Mesenteric fat pad (tissue), 1 donor: Measurements from ENCODE around the gene NUPR1. TPM values are rescaled to one million over a fixed set of nuclear protein-coding genes. Genes with fewer than 3 reads are reported as not detected.
"Not testable (repeated sequence)": the region's sequence is repeated elsewhere in the genome, so short reads cannot be mapped to it uniquely, and the experiment has no call there.

Experiments used
- DNase-seq: peaks from one replicate; pipeline ENCODE4 v3.0.0-alpha.2; 2020; ENCODE audit warnings: low spot score
- total RNA-seq: library from RNA; stranded (reverse); fragmentation: NEBNext Ultra II Directional; extraction: Animal tissue kit (Norgen Biotek cat#: 25700); gene quantifications from one replicate; pipeline ENCODE4 v1.2.1, GENCODE V29; 2021
- donor health status: DM: yes; HTN: yes; CAD: no.

Gene NUPR1
- total RNA-seq, 1 donor from 2014 or later: 116 TPM

DNA sequence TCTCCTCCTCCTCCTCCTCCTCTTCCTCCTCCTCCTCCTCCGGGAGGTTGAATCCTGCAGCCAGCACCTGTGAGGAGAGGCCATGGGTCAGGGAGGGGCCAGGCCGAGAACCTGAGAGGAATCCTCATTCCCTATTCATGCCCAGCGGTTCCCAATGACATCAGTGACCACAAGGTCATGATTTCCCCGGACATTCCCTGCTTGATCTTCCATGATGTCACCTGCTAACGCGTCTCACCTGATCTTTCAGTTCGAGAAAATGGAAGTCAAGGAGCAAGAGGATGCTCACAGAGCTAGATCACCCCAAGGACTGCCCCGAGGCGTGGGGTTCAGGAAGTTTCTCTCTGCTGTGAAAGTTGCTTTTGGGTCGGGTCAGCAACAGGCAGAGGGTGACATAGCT, 38.9 kb downstream of the NUPR1 start:
- DNase-seq: no peak

DNA sequence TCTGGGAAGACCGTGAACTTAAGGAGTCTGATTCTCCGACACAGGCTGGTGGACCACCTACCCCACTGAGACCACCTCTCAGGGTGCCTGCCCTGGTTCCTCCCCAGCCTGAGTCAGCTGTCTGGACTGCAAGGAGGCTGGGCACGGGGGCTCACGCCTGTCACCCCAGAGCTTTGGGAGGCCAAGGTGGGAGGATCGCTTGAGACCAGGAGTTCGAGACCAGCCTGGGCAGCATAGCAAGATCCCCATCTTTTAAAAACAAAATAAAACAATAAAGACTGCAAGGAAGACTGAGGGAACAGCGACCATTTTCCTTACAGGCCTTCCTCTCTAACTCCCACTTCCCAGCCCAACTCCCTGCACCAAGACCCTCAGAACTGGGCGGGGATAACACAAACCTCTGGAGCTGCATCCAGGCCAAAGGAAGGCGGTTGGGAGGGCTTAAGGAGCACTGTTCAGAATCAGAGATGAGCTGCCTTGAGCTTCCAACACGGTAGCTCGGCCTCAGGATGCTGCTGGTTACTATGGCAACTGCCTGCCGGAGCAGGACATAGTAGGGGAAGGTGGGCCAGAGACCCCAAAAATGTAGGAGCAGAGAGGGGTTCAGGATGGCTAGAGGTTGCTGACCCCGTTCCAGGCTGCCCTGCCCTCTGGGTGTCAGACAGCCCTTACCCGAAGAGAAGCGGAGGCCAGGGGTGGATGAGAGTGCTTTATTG, 40.0 kb downstream of the NUPR1 start:
- no peak for DNase-seq

DNA sequence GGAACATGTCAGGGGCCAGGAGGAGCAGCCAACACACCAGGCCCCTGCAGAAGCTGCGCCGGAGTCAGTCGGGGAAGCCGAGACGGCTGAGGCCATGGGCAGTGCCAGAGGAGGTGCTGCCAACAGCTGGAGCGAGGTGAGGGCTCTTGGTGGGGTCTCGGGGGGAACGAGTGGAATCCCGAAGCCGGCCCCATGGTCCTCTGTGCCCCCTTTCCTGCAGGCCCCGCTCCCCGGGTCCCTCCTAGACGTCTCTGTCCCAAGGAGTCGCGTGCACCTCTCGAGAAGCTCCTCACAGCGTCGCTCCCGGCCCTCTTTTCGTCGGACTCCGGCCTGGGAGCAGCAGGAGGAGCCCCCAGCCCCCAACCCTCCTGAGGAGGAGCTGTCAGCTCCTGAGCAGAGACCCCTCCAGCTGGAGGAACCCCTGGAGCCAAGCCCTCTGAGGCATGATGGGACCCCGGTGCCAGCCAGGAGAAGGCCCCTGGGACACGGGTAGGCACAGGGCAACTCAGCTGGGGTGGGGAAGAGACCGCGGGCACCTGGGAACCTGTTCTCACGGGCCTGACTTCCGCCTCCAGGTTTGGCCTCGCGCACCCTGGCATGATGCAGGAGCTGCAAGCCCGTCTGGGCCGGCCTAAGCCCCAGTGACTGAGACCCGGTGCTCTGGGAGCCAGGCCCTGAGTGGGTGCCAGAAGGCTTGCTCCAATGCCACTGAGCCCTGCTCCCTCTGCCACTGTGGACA, 40.7 kb downstream of the NUPR1 start:
- DNase-seq: no peak

DNA sequence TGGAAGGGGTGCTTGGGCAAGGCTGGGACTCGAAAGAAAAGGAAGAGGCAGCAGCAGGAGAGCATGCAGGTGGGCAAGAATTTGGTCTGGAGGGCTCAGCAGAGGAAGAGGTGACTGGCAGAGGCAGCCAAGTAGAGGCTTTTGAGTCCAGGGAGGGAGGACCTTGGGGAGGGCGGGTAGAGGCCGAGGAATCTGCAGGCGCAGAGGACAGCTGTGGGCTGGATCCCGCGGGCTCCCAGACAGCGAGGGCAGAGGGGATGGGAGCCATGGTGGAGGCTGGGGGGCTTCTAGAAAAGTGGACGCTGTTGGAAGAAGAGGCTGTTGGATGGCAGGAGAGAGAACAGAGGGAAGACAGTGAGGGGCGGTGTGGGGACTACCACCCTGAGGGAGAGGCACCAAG, 41.4 kb downstream of the NUPR1 start:
- DNase-seq: no peak

DNA sequence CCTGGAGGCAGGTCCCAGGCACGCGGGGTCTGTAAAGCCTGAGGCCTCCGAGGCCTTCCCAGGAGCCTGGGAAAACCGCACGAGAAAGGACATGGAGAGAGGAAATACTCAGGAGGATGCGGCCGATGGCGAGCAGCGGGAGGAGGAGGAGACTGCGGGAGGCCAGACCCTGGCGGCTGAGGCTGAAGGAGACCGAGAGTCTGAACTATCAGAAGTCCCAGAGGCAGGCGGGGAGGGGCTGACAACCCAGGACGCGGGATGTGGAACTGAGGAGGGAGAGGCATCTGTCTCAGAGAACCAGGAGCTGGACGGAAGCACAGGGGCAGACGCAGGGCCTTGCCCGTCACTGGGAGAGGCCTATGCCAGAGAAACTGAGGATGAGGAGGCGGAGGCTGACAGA, 41.9 kb downstream of the NUPR1 start:
- DNase-seq: no peak

DNA sequence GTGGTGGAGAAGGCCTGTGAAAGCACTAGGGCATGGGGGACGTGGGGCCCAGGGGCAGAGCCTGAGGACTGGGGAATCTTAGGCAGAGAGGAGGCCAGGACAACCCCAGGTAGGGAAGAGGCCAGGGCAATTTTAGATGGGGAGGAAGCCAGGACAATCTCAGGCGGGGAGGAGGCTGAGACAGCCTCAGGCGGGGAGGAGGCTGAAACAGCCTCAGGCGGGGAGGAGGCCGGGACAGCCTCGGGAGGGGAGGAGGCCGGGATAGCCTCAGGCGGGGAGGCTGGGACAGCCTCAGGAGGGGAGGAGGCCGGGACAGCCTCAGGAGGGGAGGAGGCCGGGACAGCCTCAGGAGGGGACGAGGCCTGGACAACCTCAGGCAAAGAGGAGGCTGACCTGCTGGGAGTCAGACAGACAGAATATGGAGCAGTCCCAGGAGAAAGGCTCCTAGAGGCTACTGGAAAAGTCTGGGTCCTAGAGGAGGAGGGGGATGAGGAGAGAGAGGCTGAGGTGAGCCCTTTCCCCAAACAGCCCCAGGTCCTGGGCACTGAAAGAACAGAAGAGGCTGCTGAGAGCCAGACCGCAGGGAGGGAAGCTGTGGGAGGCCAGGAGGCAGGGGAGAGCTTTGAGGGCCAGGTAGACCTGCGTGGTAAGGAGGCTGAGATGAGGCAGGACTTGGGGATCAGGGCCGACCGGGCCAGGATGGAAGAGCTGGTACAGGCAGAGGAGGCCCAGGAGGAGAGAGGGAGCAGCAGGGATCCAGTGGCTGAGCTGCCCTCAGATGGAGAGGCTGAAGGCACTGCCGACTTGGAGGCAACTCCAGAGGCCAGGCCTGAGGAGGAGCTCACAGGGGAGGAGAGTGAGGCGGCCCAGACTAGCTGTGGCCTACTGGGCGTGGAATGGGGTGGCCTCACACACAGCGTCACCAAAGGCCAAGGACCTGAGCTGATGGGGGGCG, 42.7 kb downstream of the NUPR1 start:
- no peak for DNase-seq

DNA sequence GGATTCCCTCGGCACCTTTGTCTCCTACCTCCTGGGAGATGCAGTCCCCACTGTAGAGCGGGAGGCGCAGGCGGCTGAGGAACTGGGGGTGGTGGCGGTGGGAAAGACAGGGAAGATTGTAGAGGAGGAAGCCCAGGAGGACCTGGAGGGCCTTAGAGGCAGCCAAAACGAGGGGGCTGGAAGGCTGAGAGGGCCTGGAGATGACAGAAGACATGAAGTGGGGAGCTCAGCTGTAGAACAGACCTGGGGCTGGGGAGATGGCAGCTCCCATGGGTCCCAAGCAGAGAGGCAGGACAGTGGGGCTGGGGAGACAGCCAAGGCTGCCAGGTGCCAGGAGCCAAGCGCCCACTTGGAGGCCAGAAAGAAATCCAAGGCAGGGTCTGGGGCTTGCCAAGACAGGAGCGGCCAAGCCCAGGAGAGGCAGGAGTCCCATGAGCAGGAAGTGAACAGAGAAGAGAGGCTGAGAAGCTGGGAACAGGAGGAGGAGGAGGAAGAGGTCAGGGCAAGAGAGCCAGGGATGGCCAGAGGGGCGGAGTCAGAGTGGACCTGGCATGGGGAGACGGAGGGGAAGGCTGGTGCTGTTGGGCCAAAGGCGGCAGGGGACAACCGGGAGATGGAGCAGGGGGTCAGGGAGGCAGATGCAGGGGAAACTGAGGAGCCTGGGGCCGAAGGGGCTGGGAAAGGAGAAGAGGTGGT, 43.5 kb downstream of the NUPR1 start:
- DNase-seq: no peak

DNA sequence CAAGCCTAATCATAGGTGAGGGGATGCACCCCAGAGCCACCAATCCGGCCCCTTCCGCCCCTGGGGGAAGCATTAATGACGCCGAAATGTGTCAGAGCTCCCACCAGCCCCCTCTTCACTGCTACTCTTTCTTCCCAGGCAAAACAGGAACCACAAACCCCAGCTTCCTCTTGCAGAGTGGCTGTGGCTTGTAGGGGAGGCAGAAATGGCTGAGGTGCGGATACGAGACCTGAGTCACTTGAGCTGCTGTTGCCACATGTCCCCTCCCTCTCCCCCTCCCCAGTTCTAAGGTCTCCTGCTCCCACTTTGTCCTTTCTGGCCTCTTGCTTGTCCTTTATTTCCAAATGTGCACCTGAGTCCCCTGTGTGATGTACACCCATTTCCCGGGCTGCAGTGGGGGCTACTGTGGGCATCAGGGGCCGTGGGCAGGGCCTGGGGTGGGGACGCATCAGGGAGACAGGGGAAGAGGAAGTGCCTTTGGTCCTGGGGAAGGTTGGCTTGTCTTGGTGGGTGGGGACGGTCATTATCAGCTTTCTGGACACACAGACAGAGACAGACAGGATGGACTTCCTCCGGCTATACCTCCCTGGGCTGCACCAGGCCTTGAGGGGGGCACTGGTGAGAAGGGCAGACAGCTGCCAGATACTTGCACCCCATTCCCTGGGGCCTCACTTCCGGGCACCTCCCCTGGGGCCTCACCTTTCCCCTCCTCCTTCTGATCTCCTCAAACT, 44.5 kb downstream of the NUPR1 start, which contains the start of gene APOBR:
Gene APOBR (plus strand): TSS at position 523 of the 731 bp plus-strand sequence. CDS start 39 bp downstream, at position 562.
- no peak for DNase-seq

DNA sequence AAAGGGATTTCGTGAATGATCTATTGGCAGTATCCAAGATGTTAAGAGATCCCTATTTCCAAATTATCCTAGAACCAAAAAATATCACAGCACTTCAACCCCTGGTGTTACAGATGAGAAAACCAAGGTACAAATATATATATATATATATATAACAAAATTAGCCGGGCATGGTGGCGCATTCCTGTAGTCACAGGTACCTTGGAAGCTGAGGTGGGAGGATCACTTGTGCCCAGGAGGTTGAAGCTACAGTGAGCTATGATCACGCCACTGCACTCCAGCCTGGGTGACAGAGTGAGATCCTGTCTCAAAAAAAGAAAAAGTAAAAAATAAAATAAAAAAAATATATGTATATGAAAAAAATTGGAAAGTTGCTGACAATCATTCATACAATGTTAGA, 46.3 kb downstream of the NUPR1 start:
- DNase-seq: no peak

DNA sequence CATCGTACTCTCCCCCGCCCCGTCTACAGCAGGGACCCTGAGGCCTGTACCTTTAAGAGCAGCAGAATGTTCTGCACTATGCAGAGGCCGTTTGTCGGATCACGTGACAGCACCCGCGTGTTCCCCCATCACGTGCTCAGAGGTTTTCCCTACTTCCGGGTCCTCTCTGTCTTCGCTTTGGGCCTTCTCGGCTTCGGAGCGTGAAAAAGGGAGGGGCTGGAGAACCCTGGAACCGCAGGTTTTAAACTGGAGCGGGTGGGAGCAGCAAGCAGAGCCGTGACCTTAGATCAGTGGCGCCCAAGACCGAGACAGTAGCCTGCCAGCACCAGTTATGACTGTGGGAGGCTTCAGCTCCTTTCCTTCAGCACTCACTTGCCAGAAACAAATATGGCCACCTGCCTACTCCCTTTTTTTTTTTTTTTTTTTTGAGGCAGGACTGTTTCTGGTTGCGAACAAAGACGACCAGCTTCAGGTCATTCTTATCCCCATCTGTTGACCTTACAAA, 46.8 kb downstream of the NUPR1 start, which contains the start of gene CLN3:
Gene CLN3 (minus strand): TSS at position 105 of the 505 bp plus-strand sequence. CDS start 315 bp downstream, outside the sequence.
- DNase-seq: peak; percentile 95

DNA sequence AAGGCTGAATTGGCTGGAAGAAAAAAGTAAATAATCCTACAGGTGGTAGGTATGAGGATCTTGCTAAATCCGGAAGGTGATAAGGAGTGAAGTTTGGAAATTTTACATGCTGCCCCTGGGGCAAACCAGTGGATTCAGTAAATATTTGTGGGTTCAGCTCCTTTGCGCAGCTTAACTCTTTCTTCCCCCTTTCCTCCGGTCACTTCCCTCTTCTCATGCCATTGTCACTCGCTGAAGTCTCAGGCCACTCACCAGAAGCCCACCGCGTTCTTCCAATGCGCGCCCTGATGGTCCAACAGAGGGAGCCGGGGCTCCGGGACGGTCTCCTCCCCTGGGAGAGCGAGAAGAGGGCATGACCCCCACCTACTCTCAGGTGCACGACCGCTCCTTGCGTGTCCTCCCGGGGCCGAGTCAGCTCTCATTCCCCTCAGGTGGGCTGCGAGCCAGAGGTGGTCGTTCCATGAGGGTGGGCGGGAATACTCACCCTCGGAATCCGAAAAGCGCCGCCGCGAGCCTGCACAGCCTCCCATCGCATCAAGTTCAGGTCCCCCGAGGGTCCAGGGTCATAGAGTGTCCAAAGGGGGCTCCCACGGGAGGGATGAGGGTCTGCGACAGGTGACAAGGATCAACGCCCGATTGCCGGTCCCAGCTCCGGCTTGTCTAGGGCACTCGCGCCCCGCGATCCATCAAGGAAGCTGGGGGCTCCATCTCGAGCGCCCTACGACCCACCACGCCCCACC, 47.4 kb downstream of the NUPR1 start:
- no peak for DNase-seq

DNA sequence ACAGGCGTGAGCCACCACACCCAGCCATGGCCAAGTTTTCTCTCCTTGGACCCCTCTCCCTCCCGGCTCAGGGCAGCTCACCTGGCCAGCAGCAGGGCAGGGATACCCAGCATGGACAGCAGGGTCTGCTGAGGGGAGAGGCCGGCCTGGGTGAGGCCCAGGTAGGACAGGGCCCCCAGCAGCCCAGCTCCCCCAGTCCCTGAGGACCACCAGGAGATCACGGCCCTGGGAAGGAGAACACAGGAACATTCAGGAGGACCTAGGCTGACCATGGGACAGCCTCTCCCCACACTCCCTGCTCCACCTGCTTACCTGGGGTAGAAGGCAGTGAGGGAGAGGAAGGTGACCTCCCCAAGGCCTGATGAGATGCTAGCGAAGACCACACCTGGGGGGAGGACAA, 52.5 kb downstream of the NUPR1 start:
- no peak for DNase-seq

DNA sequence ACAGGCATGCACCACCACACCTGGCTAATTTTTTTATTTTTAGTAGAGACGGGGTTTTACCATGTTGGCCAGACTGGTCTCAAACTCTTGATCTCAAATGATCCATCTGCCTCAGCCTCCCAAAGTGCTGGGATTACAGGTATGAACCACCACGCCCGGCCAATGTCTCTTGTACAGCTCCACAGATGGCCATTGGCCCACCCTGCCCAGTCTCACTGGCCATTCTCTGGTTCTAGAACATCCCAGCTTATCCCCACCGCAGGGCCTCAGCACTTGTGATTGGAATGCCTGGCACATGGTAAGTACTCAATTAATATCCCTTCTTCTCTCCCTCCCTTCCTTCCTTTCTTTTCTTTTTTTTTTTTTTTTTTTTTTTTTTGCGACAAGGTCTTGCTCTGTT, 55.4 kb downstream of the NUPR1 start:
- DNase-seq: not testable (repeated sequence)

Other genes starting within 250 kb of the NUPR1 start
- gene SBK1, start 246.4 kb downstream of the NUPR1 start, total RNA-seq: not detected
- gene NPIPB6, start 175.5 kb downstream of the NUPR1 start, total RNA-seq: 4.7 TPM
- 88.7 TPM for gene EIF3CL, start 135.1 kb downstream of the NUPR1 start, total RNA-seq
- gene NPIPB7, start 66.6 kb downstream of the NUPR1 start, total RNA-seq: not detected
- gene CLN3, start 46.9 kb downstream of the NUPR1 start, total RNA-seq: 25.2 TPM
- gene APOBR, start 44.3 kb downstream of the NUPR1 start, total RNA-seq: 4.1 TPM
- gene IL27, start 32.1 kb downstream of the NUPR1 start, total RNA-seq: not detected
- 16.6 TPM for gene SGF29, start 14.9 kb upstream of the NUPR1 start, total RNA-seq
- 2.5 TPM for gene SULT1A2, start 58.1 kb upstream of the NUPR1 start, total RNA-seq
- 36.2 TPM for gene SULT1A1, start 71.1 kb upstream of the NUPR1 start, total RNA-seq
- gene NPIPB8, start 99.1 kb upstream of the NUPR1 start, total RNA-seq: 1.9 TPM
- gene EIF3C, start 172.5 kb upstream of the NUPR1 start, total RNA-seq: 494 TPM
- not detected for gene NPIPB9, start 212.8 kb upstream of the NUPR1 start, total RNA-seq